H1 (cell line): Measurements from ENCODE around the gene SLFN5. TPM values are rescaled to one million over a fixed set of nuclear protein-coding genes. Genes with fewer than 3 reads are reported as not detected.

ENCODE experiments used
- CREB1 ChIP-seq: IDR thresholded peaks from 2 replicates; pipeline ENCODE4 v1.6.1; 2012; ENCODE audit warnings: inconsistent platforms
- POLR2A ChIP-seq, 2 experiments: IDR thresholded peaks; 1 replicate in 1 of 2; 2 replicates in 1 of 2; pipeline ENCODE4 v1.6.1; 2011; ENCODE audit warnings: low read depth in 2 of 2, low read length in 2 of 2, mild to moderate bottlenecking in 2 of 2; ENCODE audit errors: control extremely low read depth in 1 of 2
- polyA plus RNA-seq, 7 experiments: library from polyadenylated mRNA; depleted of rRNA in 3 of 7; stranded (reverse) in 5 of 7; unstranded in 2 of 7; fragments of >200 nt in 5 of 7; fragments of 200-250 nt in 2 of 7; gene quantifications; 1 replicate in 5 of 7; 2 replicates in 1 of 7; 4 replicates in 1 of 7; pipeline versions ENCODE4 v1.2.1 to v1.2.3, GENCODE V29; 2011 to 2013; ENCODE audit warnings: missing spikeins in 2 of 7, mixed read lengths in 2 of 7
- total RNA-seq: library from RNA; stranded (reverse); fragmentation: NEBNext Ultra II Directional; extraction: Animal tissue kit (Norgen Biotek cat#: 25700); gene quantifications from 2 replicates; pipeline ENCODE4 v1.2.1, GENCODE V29; 2021
- TF ChIP-seq, protein P1 (sequence below): fragments of 300-600 bp; sonication (generic); IDR thresholded peaks from 2 replicates; pipeline ENCODE4 v1.7.1; 2012; ENCODE audit warnings: low read length, moderate library complexity, mild to moderate bottlenecking, inconsistent platforms; ENCODE audit not compliant: insufficient replicate concordance
- TF ChIP-seq, protein P2 (sequence below): IDR thresholded peaks from 2 replicates; pipeline ENCODE4 v1.6.1; 2012; ENCODE audit warnings: inconsistent platforms

The SLFN5 gene
- total and polyA plus RNA-seq, 2 of the 8 experiments (the other 6 are each of a cell fraction or from before 2014, with no cell fraction given), result 0.86 to 3.0 TPM

DNA sequence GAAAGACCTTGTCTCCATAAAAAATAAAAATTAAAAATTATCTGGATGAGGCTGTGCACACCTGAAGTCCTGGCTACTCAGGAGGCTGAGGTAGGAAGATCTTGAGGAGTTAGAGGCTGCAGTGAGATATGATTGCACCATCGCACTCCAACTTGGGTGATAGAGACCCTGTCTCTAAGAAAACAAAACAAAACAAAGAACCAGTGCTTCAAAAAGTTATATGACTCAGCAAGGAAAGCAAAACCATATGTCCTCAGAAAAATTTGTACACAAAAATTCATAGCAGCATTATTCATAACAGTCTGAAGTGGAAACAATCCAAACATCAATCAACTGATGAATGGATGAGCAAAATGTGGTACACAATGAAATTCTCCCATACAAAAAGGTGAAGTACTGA lies 48.9 kb downstream of the SLFN5 start (continued):
- TF ChIP-seq, protein P1, sequence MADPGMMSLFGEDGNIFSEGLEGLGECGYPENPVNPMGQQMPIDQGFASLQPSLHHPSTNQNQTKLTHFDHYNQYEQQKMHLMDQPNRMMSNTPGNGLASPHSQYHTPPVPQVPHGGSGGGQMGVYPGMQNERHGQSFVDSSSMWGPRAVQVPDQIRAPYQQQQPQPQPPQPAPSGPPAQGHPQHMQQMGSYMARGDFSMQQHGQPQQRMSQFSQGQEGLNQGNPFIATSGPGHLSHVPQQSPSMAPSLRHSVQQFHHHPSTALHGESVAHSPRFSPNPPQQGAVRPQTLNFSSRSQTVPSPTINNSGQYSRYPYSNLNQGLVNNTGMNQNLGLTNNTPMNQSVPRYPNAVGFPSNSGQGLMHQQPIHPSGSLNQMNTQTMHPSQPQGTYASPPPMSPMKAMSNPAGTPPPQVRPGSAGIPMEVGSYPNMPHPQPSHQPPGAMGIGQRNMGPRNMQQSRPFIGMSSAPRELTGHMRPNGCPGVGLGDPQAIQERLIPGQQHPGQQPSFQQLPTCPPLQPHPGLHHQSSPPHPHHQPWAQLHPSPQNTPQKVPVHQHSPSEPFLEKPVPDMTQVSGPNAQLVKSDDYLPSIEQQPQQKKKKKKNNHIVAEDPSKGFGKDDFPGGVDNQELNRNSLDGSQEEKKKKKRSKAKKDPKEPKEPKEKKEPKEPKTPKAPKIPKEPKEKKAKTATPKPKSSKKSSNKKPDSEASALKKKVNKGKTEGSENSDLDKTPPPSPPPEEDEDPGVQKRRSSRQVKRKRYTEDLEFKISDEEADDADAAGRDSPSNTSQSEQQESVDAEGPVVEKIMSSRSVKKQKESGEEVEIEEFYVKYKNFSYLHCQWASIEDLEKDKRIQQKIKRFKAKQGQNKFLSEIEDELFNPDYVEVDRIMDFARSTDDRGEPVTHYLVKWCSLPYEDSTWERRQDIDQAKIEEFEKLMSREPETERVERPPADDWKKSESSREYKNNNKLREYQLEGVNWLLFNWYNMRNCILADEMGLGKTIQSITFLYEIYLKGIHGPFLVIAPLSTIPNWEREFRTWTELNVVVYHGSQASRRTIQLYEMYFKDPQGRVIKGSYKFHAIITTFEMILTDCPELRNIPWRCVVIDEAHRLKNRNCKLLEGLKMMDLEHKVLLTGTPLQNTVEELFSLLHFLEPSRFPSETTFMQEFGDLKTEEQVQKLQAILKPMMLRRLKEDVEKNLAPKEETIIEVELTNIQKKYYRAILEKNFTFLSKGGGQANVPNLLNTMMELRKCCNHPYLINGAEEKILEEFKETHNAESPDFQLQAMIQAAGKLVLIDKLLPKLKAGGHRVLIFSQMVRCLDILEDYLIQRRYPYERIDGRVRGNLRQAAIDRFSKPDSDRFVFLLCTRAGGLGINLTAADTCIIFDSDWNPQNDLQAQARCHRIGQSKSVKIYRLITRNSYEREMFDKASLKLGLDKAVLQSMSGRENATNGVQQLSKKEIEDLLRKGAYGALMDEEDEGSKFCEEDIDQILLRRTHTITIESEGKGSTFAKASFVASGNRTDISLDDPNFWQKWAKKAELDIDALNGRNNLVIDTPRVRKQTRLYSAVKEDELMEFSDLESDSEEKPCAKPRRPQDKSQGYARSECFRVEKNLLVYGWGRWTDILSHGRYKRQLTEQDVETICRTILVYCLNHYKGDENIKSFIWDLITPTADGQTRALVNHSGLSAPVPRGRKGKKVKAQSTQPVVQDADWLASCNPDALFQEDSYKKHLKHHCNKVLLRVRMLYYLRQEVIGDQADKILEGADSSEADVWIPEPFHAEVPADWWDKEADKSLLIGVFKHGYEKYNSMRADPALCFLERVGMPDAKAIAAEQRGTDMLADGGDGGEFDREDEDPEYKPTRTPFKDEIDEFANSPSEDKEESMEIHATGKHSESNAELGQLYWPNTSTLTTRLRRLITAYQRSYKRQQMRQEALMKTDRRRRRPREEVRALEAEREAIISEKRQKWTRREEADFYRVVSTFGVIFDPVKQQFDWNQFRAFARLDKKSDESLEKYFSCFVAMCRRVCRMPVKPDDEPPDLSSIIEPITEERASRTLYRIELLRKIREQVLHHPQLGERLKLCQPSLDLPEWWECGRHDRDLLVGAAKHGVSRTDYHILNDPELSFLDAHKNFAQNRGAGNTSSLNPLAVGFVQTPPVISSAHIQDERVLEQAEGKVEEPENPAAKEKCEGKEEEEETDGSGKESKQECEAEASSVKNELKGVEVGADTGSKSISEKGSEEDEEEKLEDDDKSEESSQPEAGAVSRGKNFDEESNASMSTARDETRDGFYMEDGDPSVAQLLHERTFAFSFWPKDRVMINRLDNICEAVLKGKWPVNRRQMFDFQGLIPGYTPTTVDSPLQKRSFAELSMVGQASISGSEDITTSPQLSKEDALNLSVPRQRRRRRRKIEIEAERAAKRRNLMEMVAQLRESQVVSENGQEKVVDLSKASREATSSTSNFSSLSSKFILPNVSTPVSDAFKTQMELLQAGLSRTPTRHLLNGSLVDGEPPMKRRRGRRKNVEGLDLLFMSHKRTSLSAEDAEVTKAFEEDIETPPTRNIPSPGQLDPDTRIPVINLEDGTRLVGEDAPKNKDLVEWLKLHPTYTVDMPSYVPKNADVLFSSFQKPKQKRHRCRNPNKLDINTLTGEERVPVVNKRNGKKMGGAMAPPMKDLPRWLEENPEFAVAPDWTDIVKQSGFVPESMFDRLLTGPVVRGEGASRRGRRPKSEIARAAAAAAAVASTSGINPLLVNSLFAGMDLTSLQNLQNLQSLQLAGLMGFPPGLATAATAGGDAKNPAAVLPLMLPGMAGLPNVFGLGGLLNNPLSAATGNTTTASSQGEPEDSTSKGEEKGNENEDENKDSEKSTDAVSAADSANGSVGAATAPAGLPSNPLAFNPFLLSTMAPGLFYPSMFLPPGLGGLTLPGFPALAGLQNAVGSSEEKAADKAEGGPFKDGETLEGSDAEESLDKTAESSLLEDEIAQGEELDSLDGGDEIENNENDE, result no peak
- no peak for TF ChIP-seq CREB1
- TF ChIP-seq, protein P2, sequence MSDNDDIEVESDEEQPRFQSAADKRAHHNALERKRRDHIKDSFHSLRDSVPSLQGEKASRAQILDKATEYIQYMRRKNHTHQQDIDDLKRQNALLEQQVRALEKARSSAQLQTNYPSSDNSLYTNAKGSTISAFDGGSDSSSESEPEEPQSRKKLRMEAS, result no peak
- no peak for TF ChIP-seq POLR2A (IDR thresholded peaks at IDR 0.05; ENCODE audit: control extremely low read depth in 1 of 2, low read depth in 2 of 2, low read length in 2 of 2)
- TF ChIP-seq, all 59 proteins: peak for 0
